22Rv1 (cell line): ENCODE results near the gene GABRR1.

Source experiments
- CTCF ChIP-seq: fragments of 450-650 bp; IDR thresholded peaks from 2 replicates; pipeline ENCODE4 v1.5.1; 2017; ENCODE audit warnings: mild to moderate bottlenecking
- ZFX ChIP-seq: fragments of 450-650 bp; IDR thresholded peaks from 2 replicates; pipeline ENCODE4 v1.6.1; 2017; ENCODE audit warnings: antibody characterized with exemption, borderline replicate concordance

GRCh38 chr6:89186762-89187161, 30.4 kb downstream of the GABRR1 start:
- TF ChIP-seq CTCF (no peak), ZFX (no peak)
